Parathyroid adenoma (tissue), 2 donors: Measurements from ENCODE around the gene ENPEP.
"Not testable (repeated sequence)": the region's sequence is repeated elsewhere in the genome, so short reads cannot be mapped to it uniquely, and the experiment has no call there.

ENCODE experiments used
- H2AFZ ChIP-seq: fragments of 300-600 bp; sonication (generic); one replicate; pipeline ENCODE4 v1.7.0; 2017; ENCODE audit warnings: antibody characterized with exemption, mild to moderate bottlenecking
- H3K27ac ChIP-seq: fragments of 300-600 bp; sonication (generic); one replicate; pipeline ENCODE4 v1.7.0; 2017
- H3K27me3 ChIP-seq: fragments of 300-600 bp; sonication (generic); one replicate; pipeline ENCODE4 v1.7.0; 2017; ENCODE audit warnings: low read length; ENCODE audit not compliant: control insufficient read depth, insufficient read depth
- H3K36me3 ChIP-seq: fragments of 300-600 bp; sonication (generic); one replicate; pipeline ENCODE4 v1.7.0; 2017; ENCODE audit warnings: low read length; ENCODE audit not compliant: control insufficient read depth, insufficient read depth
- H3K4me1 ChIP-seq: fragments of 300-600 bp; sonication (generic); one replicate; pipeline ENCODE4 v1.7.0; 2017; ENCODE audit warnings: control low read depth
- H3K4me2 ChIP-seq: fragments of 300-600 bp; sonication (generic); one replicate; pipeline ENCODE4 v1.7.0; 2017; ENCODE audit warnings: low read length
- H3K4me3 ChIP-seq: fragments of 300-600 bp; sonication (generic); one replicate; pipeline ENCODE4 v1.7.0; 2017; ENCODE audit warnings: low read depth, low read length
- H3K79me2 ChIP-seq: fragments of 300-600 bp; sonication (generic); one replicate; pipeline ENCODE4 v1.7.0; 2017; ENCODE audit warnings: control low read depth
- H3K9ac ChIP-seq: fragments of 300-600 bp; sonication (generic); one replicate; pipeline ENCODE4 v1.7.0; 2017; ENCODE audit warnings: mild to moderate bottlenecking
- H3K9me3 ChIP-seq: fragments of 300-600 bp; sonication (generic); one replicate; pipeline ENCODE4 v1.7.0; 2017; ENCODE audit warnings: low read length; ENCODE audit not compliant: control insufficient read depth
- TF ChIP-seq, protein P1 (sequence below): fragments of 300-600 bp; sonication (generic); IDR thresholded peaks from one replicate; pipeline ENCODE4 v1.7.0; 2017; ENCODE audit warnings: antibody characterized with exemption, mild to moderate bottlenecking
- donor health status: primary hyperparathyroidism.

ENPEP gene, protein sequence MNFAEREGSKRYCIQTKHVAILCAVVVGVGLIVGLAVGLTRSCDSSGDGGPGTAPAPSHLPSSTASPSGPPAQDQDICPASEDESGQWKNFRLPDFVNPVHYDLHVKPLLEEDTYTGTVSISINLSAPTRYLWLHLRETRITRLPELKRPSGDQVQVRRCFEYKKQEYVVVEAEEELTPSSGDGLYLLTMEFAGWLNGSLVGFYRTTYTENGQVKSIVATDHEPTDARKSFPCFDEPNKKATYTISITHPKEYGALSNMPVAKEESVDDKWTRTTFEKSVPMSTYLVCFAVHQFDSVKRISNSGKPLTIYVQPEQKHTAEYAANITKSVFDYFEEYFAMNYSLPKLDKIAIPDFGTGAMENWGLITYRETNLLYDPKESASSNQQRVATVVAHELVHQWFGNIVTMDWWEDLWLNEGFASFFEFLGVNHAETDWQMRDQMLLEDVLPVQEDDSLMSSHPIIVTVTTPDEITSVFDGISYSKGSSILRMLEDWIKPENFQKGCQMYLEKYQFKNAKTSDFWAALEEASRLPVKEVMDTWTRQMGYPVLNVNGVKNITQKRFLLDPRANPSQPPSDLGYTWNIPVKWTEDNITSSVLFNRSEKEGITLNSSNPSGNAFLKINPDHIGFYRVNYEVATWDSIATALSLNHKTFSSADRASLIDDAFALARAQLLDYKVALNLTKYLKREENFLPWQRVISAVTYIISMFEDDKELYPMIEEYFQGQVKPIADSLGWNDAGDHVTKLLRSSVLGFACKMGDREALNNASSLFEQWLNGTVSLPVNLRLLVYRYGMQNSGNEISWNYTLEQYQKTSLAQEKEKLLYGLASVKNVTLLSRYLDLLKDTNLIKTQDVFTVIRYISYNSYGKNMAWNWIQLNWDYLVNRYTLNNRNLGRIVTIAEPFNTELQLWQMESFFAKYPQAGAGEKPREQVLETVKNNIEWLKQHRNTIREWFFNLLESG

DNA sequence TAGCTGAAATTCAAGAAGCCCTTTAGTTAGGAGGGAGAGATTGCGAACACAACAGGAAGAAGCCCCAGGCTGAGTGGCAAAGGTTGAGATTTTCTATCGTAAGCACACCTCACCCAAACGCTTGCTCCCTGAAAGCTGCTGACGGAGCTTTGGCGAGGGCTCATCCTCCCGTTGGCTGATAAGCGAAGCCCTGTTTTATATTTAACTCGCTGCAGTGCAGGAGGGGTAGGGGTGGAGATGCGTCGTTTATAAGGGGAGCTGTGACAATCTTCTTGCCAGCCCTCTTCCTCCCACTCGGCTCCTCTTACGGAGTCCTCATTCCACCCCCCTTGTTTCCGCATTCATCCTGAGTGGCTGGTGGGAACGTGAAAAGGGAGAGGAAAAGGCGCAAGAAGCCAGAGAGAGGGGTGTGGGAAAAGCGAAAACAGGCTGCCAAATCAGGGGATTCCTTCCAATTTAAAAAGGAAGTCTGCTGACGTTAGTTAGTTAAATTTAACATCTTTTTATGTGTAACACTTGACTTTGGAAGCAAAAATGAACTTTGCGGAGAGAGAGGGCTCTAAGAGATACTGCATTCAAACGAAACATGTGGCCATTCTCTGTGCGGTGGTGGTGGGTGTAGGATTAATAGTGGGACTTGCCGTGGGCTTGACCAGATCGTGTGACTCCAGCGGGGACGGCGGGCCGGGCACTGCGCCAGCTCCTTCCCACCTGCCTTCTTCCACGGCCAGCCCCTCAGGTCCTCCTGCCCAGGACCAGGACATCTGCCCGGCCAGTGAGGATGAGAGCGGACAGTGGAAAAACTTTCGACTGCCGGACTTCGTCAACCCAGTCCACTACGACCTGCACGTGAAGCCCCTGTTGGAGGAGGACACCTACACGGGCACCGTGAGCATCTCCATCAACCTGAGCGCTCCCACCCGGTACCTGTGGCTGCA lies at the start of gene ENPEP:
ENPEP (plus strand) TSS at position 275 of the 938 bp plus-strand sequence; CDS start at position 535, 260 bp downstream.
- H3K9ac ChIP-seq, result no peak within 1 kb of the TSS
- peak within 1 kb of the TSS; percentile 64 for H2AFZ ChIP-seq
- H3K4me3 ChIP-seq, result peak within 1 kb of the TSS; percentile 79
- TF ChIP-seq, protein P1, sequence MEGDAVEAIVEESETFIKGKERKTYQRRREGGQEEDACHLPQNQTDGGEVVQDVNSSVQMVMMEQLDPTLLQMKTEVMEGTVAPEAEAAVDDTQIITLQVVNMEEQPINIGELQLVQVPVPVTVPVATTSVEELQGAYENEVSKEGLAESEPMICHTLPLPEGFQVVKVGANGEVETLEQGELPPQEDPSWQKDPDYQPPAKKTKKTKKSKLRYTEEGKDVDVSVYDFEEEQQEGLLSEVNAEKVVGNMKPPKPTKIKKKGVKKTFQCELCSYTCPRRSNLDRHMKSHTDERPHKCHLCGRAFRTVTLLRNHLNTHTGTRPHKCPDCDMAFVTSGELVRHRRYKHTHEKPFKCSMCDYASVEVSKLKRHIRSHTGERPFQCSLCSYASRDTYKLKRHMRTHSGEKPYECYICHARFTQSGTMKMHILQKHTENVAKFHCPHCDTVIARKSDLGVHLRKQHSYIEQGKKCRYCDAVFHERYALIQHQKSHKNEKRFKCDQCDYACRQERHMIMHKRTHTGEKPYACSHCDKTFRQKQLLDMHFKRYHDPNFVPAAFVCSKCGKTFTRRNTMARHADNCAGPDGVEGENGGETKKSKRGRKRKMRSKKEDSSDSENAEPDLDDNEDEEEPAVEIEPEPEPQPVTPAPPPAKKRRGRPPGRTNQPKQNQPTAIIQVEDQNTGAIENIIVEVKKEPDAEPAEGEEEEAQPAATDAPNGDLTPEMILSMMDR, result no peak
- no peaks in the 10 kb centered on the region for H3K27me3 ChIP-seq
- no peaks in the 10 kb centered on the region for H3K4me1 ChIP-seq
- H3K9me3 ChIP-seq, result no peaks in the 10 kb centered on the region
- peak within 1 kb of the TSS; percentile 67 for H3K27ac ChIP-seq
- H3K79me2 ChIP-seq, result no peaks in the 10 kb centered on the region
- no peaks in the 10 kb centered on the region for H3K36me3 ChIP-seq
- peak within 1 kb of the TSS; percentile 83 for H3K4me2 ChIP-seq

DNA sequence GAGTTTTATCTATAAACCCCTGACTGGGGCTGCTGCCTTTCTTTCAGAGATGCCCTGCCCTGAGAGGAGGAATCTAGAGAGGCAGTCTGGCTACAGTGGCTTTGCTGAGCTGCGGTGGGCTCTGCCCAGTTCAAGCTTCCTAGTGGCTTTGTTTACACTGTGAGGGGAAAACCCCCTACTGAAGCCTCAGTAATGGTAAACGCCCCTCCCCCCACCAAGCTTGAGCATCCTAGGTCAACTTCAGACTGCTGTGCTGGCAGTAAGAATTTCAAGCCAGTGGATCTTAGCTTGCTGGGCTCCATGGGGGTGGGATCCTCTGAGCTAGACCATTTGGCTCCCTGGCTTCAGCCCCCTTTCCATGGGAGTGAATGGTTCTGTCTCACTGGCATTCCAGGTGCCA lies 44.1 kb upstream of the ENPEP start:
- H3K9ac ChIP-seq, H3K27me3 ChIP-seq, H3K4me2 ChIP-seq, H3K79me2 ChIP-seq, H2AFZ ChIP-seq, H3K27ac ChIP-seq, H3K4me3 ChIP-seq, H3K9me3 ChIP-seq, H3K36me3 ChIP-seq, H3K4me1 ChIP-seq: not testable (repeated sequence)

DNA sequence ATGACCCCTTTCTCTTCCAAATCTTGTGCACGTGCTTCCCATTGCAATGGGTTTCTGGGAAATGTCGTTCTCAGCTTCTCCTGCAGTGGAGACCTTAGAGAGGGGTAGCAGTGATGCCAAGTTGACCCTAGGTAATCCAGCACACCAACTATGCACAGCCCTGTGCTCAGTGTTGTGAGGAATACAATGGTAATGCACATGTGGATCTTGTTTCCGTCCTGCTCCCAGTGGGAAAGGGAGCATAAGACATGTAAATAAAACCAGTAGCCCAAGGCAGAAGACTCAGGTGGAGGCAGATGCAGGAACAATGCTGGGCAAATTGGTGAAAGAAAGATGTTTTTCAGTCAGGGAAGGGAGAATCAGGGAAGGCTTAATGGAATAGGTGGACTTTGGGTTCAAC lies 38.7 kb upstream of the ENPEP start:
- not testable (repeated sequence) for H3K27ac ChIP-seq, H3K4me1 ChIP-seq, H3K36me3 ChIP-seq, H3K79me2 ChIP-seq, H3K9me3 ChIP-seq, H3K9ac ChIP-seq, H2AFZ ChIP-seq, H3K4me3 ChIP-seq, H3K4me2 ChIP-seq, H3K27me3 ChIP-seq

DNA sequence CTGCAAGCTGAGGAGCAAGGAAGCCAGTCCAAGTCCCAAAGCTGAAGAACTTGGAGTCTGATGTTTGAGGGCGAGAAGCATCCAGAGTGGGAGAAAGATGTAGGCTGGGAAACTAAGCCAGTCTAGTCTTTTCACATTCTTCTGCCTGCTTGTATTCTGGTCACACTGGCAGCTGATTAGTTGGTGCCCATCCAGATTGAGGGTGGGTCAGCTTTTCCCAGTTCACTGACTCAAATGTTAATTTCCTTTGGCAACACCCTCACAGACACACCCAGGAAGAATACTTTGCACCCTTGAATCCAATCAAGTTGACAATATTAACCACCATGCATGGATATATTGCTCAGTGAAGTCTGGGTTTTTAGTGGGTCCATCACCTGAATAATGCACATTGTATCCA lies 36.7 kb upstream of the ENPEP start:
- H3K36me3 ChIP-seq, H3K4me1 ChIP-seq, H3K27me3 ChIP-seq, H3K9me3 ChIP-seq, H3K27ac ChIP-seq, H3K4me2 ChIP-seq, H3K4me3 ChIP-seq, H2AFZ ChIP-seq, H3K79me2 ChIP-seq, H3K9ac ChIP-seq: not testable (repeated sequence)

DNA sequence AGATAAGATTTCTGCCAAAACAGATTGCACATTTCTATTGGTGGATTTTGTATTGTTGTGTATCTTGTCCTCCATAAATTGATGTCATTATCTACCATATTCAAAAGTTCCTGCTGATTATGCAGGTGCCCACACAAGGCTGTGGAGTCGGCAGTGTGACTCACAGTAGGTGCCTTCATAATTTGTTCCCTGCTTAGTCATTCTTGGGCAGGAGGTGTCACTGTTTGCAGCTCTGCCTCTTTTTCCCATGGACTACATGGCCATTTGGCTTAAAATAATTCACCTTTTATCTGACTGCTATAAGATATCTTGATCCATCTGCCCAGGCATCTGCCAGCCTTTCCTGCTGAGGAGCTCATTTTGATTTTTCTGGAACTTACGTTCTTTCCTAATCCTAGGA lies 33.6 kb upstream of the ENPEP start:
- H3K4me1 ChIP-seq, result no peaks in the 10 kb centered on the region
- H2AFZ ChIP-seq, result no peak overlapping the region
- no peak overlapping the region for H3K27ac ChIP-seq
- no peaks in the 10 kb centered on the region for H3K36me3 ChIP-seq
- H3K4me3 ChIP-seq, result no peak overlapping the region
- TF ChIP-seq, protein P1, result no peak
- H3K79me2 ChIP-seq, result no peaks in the 10 kb centered on the region
- H3K27me3 ChIP-seq, result no peaks in the 10 kb centered on the region
- H3K9me3 ChIP-seq, result no peaks in the 10 kb centered on the region
- H3K9ac ChIP-seq, result no peak overlapping the region
- no peak overlapping the region for H3K4me2 ChIP-seq
